BJ (cell line): Measurements from ENCODE around the gene PUSL1. TPM values are rescaled to one million over a fixed set of nuclear protein-coding genes. Genes with fewer than 3 reads are reported as not detected.

Source experiments
- CTCF ChIA-PET: fragments of 350-600 bp; formaldehyde crosslinking; extraction: SDS; loops from one replicate; lab custom pipeline; 2021; ENCODE audit warnings: antibody characterized with exemption, inconsistent platforms; lab: Yijun Ruan, JAX
- POLR2A ChIA-PET: fragments of 300-600 bp; sonication (Branson Sonifier 250); formaldehyde crosslinking; extraction: SDS; loops from one replicate; lab custom pipeline; 2021; ENCODE audit warnings: antibody characterized with exemption; lab: Charles Lee
- DNase-seq: peaks from one replicate; pipeline ENCODE4 v3.0.0-alpha.2; 2011; ENCODE audit warnings: low read depth
- H3K27me3 ChIP-seq: 2 replicates; pipeline ENCODE4 v1.6.0; 2011; ENCODE audit warnings: low read length; ENCODE audit not compliant: control insufficient read depth, insufficient read depth
- H3K36me3 ChIP-seq: 2 replicates; pipeline ENCODE4 v1.5.1; 2011; ENCODE audit warnings: low read length; ENCODE audit not compliant: control insufficient read depth, insufficient read depth
- H3K4me3 ChIP-seq: 2 replicates; pipeline ENCODE4 v1.5.1; 2011; ENCODE audit warnings: low read depth, mild to moderate bottlenecking, control low read depth, low read length
- CTCF ChIP-seq: IDR thresholded peaks from 2 replicates; pipeline ENCODE4 v1.5.1; 2011; ENCODE audit warnings: low read depth, mild to moderate bottlenecking, control low read depth, inconsistent platforms, low read length, moderate library complexity; ENCODE audit not compliant: insufficient read depth
- polyA plus RNA-seq: library from polyadenylated mRNA; depleted of rRNA; stranded (reverse); fragments of >200 nt; gene quantifications from 2 replicates; pipeline ENCODE4 v1.2.3, GENCODE V29; 2011

Gene PUSL1
- polyA plus RNA-seq, 1 experiment = 18.2 TPM

GRCh38 chr1:1275836-1276235, 32.6 kb upstream of the PUSL1 start:
- CTCF ChIA-PET = interaction anchor here (1.0 kb wide), 1 partner anchor 14 kb away, joined by 3 read pairs; no protein-coding TSS in a partner anchor
- Histone ChIP-seq H3K36me3 (no peaks in the 10 kb centered on the region; the same call in 1 of the 2 replicates), H3K4me3 (no peak overlapping the region), H3K27me3 (no peaks in the 10 kb centered on the region)
- POLR2A ChIA-PET = no interaction called here
- TF ChIP-seq CTCF = no peak
- DNase-seq = no peak

GRCh38 chr1:1278620-1279019, 29.8 kb upstream of the PUSL1 start:
- POLR2A ChIA-PET = interaction anchor here (0.6 kb wide), 1 partner anchor 122 kb away, joined by 4 read pairs; no protein-coding TSS in a partner anchor
- no peaks in the 10 kb centered on the region for H3K36me3 ChIP-seq
- CTCF ChIA-PET = interaction anchor here (0.7 to 1.6 kb wide), 3 partner anchors 11 to 156 kb away, joined by 3 to 4 read pairs (median 4); no protein-coding TSS in a partner anchor

GRCh38 chr1:1279028-1279427, 29.4 kb upstream of the PUSL1 start:
- TF ChIP-seq CTCF = no peak
- DNase-seq = no peak
- H3K27me3 ChIP-seq = no peaks in the 10 kb centered on the region
- POLR2A ChIA-PET = interaction anchor here (0.6 kb wide), 1 partner anchor 122 kb away, joined by 4 read pairs; no protein-coding TSS in a partner anchor
- CTCF ChIA-PET = interaction anchor here (0.7 to 1.6 kb wide), 3 partner anchors 11 to 157 kb away, joined by 3 to 4 read pairs (median 4); no protein-coding TSS in a partner anchor
- no peak overlapping the region for H3K4me3 ChIP-seq
- no peaks in the 10 kb centered on the region for H3K36me3 ChIP-seq

More at GRCh38 chr1:1278620-1279019, 29.8 kb upstream of the PUSL1 start:
- Histone ChIP-seq H3K4me3 (no peak overlapping the region), H3K27me3 (no peaks in the 10 kb centered on the region)
- no peak for TF ChIP-seq CTCF
- no peak for DNase-seq

- DNase-seq = no peak
- Histone ChIP-seq H3K36me3 (no peaks in the 10 kb centered on the region), H3K4me3 (no peak overlapping the region), H3K27me3 (no peaks in the 10 kb centered on the region)
- no peak for TF ChIP-seq CTCF
- POLR2A ChIA-PET = no interaction called here
- CTCF ChIA-PET = interaction anchor here (1.0 kb wide), 1 partner anchor 159 kb away, joined by 3 read pairs; no protein-coding TSS in a partner anchor
These were observed 27.5 kb upstream of the PUSL1 start for GRCh38 chr1:1280782-1281481.

- no peaks in the 10 kb centered on the region for H3K36me3 ChIP-seq
- POLR2A ChIA-PET = no interaction called here
- no peaks in the 10 kb centered on the region for H3K27me3 ChIP-seq
- no peak for DNase-seq
- CTCF ChIA-PET = interaction anchor here (0.8 to 1.0 kb wide), 2 partner anchors 8 to 159 kb away, joined by 3 to 5 read pairs; no protein-coding TSS in a partner anchor
- TF ChIP-seq CTCF = no peak
- H3K4me3 ChIP-seq = no peak overlapping the region
These were observed 26.7 kb upstream of the PUSL1 start for GRCh38 chr1:1281533-1282321.
